Measurements from ENCODE around the gene ANTKMT.

The ANTKMT gene

GRCh38 chr16:769184-769784, 48.3 kb downstream of the ANTKMT start:
- no peaks in the 10 kb centered on the region for H3K27me3 ChIP-seq
- H3K36me3 ChIP-seq, result no peaks in the 10 kb centered on the region
- no peaks in the 10 kb centered on the region for H3K9me3 ChIP-seq
- no peak overlapping the region for H3K4me3 ChIP-seq (ENCODE audit: low read depth, low read length)
- TF ChIP-seq CTCF (IDR thresholded peaks at IDR 0.05; ENCODE audit: low read depth, low read length), result no peak
- H3K4me1 ChIP-seq, result no peaks in the 10 kb centered on the region
- DNase-seq, result no peak

DNA sequence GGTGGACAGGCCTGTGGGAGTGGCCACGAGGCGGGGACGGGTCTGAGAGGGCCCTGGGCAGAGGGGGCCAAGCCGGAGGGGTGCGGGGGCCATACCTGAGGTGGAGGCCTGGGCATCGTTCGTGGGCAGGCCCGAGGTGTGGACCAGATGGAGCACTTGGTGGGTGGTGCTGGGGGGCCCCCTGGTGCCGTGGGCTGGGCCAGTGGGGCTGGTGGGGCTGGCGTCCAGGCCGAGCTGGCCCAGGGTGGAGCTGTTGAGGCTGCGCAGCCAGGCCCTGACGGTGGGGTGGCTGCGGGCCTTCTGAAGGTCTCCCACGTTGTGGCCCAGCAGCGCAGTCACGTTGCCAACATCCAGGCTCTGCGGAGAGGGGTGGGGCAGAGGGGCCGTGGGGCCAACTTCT, 49.0 kb downstream of the ANTKMT start:
- Histone ChIP-seq H3K4me3 (ENCODE audit: low read depth, low read length) (no peak overlapping the region), H3K4me1 (no peaks in the 10 kb centered on the region), H3K36me3 (no peaks in the 10 kb centered on the region), H3K27me3 (no peaks in the 10 kb centered on the region), H3K9me3 (no peaks in the 10 kb centered on the region)
- DNase-seq, result no peak
- TF ChIP-seq CTCF (IDR thresholded peaks at IDR 0.05; ENCODE audit: low read depth, low read length), result no peak

- H3K36me3 ChIP-seq, result no peaks in the 10 kb centered on the region
- no peak for TF ChIP-seq CTCF (IDR thresholded peaks at IDR 0.05; ENCODE audit: low read depth, low read length)
Observed at GRCh38 chr16:770411-770810, 49.5 kb downstream of the ANTKMT start.

More at GRCh38 chr16:770411-770810, 49.5 kb downstream of the ANTKMT start:
- Histone ChIP-seq H3K4me3 (ENCODE audit: low read depth, low read length) (no peak overlapping the region), H3K4me1 (no peaks in the 10 kb centered on the region), H3K27me3 (no peaks in the 10 kb centered on the region), H3K9me3 (no peaks in the 10 kb centered on the region)
- no peak for DNase-seq

Measured in BE2C (cell line).